ENCODE results near the gene SPTLC3.

DNA sequence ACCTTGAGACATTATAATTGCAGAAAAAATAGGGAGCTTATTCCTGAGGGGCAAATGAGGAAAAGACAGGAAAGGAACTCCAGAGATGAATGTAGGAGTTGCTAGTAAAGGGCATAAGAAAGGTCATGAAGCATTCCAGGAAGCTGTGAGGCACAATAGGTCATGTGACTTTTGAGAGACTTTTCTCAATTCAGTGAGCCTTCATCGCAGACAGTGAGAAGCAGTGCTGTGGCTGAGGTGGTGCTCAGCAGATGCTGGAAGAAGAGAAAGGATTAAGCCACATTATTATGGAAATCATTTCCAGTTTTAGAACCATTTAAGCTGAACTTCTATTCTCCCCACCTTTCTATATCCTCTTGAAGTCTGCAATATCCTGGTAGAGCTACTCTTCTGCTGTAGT, 4.1 kb downstream of the SPTLC3 start:
- no peak for TF ChIP-seq CTCF (conservative IDR thresholded peaks at IDR 0.05 in 1 of 2, IDR thresholded peaks at IDR 0.05 in 1 of 2; ENCODE audit: extremely low read depth in 1 of 2, insufficient read depth in 1 of 2, low read depth in 1 of 2, low read length in 2 of 2)
- no peak for TF ChIP-seq EZH2 (IDR thresholded peaks at IDR 0.05; ENCODE audit: borderline replicate concordance, low read length)

All from mammary epithelial cell (primary cell).